Smooth muscle cell (in vitro differentiated cells): ENCODE results near the gene CADPS2. TPM values are rescaled to one million over a fixed set of nuclear protein-coding genes. Genes with fewer than 3 reads are reported as not detected.

Experiments
- DNase-seq: peaks from one replicate; lab custom pipeline; 2025; ENCODE audit not compliant: unreplicated experiment; lab: John Stamatoyannopoulos, UW
- H2AFZ ChIP-seq: fragments of 200-600 bp; sonication (generic); 2 replicates; pipeline ENCODE4 v1.6.0; 2016; ENCODE audit warnings: antibody characterized with exemption, low read depth, mild to moderate bottlenecking
- H3F3A ChIP-seq: fragments of 200-600 bp; sonication (generic); 2 replicates; pipeline ENCODE4 v1.6.0; 2017; ENCODE audit warnings: antibody characterized with exemption, low read depth
- H3K27ac ChIP-seq: fragments of 200-600 bp; sonication (generic); 2 replicates; pipeline ENCODE4 v1.5.1; 2016; ENCODE audit warnings: low read depth, mild to moderate bottlenecking
- H3K27me3 ChIP-seq: fragments of 200-600 bp; sonication (generic); 2 replicates; pipeline ENCODE4 v1.6.1; 2016; ENCODE audit warnings: low read depth, mild to moderate bottlenecking
- H3K36me3 ChIP-seq: fragments of 200-600 bp; sonication (generic); 2 replicates; pipeline ENCODE4 v1.5.1; 2016; ENCODE audit warnings: low read depth
- H3K4me1 ChIP-seq: fragments of 200-600 bp; sonication (generic); 2 replicates; pipeline ENCODE4 v1.5.1; 2016; ENCODE audit warnings: low read depth
- H3K4me2 ChIP-seq: fragments of 200-600 bp; sonication (generic); 2 replicates; pipeline ENCODE4 v1.6.0; 2016; ENCODE audit warnings: mild to moderate bottlenecking
- H3K4me3 ChIP-seq: fragments of 200-600 bp; sonication (generic); 2 replicates; pipeline ENCODE4 v1.5.1; 2016; ENCODE audit warnings: mild to moderate bottlenecking
- H3K79me2 ChIP-seq: fragments of 200-600 bp; sonication (generic); 2 replicates; pipeline ENCODE4 v1.6.0; 2016; ENCODE audit warnings: low read depth, mild to moderate bottlenecking
- H3K9ac ChIP-seq: fragments of 200-600 bp; sonication (generic); 2 replicates; pipeline ENCODE4 v1.6.0; 2016; ENCODE audit warnings: low read depth
- H3K9me3 ChIP-seq: fragments of 200-600 bp; sonication (generic); replicated peaks from 2 replicates; pipeline ENCODE4 v1.5.1; 2016; ENCODE audit warnings: low read depth
- H4K20me1 ChIP-seq: fragments of 200-600 bp; sonication (generic); 2 replicates; pipeline ENCODE4 v1.6.0; 2016; ENCODE audit warnings: low read depth
- WGBS: methylation state at CpG from one replicate; pipeline ENCODE4 v1.1.7; 2016; ENCODE audit warnings: low lambda C conversion rate; 5-methylcytosine and 5-hydroxymethylcytosine counted together
- polyA plus RNA-seq: library from polyadenylated mRNA; unstranded; fragments of >200 nt; fragmentation: Nextera tagmentation; extraction: Ambion mirVana; gene quantifications from 2 replicates; pipeline ENCODE4 v1.2.1, GENCODE V29; 2016
- total RNA-seq: library from RNA; depleted of rRNA; stranded (reverse); fragments of >200 nt; gene quantifications from 2 replicates; pipeline ENCODE4 v1.2.3, GENCODE V29; 2014
- TF ChIP-seq, protein P1 (sequence below): fragments of 200-600 bp; sonication (generic); IDR thresholded peaks from 2 replicates; pipeline ENCODE4 v1.5.1; 2017; ENCODE audit warnings: borderline replicate concordance, mild to moderate bottlenecking, antibody characterized with exemption; ENCODE audit not compliant: insufficient read depth, poor library complexity, severe bottlenecking

Gene CADPS2
- total and polyA plus RNA-seq, 2 experiments from 2014 or later = 8.5 to 15.6 TPM

DNA sequence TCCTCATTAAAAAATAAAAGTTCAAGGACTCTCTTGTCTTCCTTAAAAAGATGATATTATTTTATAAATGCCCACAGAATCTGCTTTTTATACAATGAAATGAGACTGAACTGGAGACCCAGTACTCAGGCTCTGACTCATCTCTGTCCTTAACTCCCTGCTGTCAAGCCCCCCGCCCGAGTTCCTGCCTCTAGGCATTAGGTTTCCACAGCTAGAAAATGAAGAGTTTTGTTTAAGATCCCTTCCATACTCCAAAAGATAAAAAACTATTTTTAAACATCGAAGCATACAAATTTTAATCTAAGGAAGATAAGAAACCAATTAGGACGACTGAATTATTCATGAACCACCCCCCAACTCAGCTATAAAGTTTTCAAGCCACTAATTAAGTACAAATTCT lies 484.0 kb downstream of the CADPS2 start:
- H3F3A ChIP-seq = no peaks in the 10 kb centered on the region
- H3K9ac ChIP-seq = no peak overlapping the region
- H2AFZ ChIP-seq = no peak overlapping the region
- no peak for DNase-seq
- WGBS = 15% methylated on average over 4 of the region's 4 CpGs
- H3K36me3 ChIP-seq = no peaks in the 10 kb centered on the region
- no peak overlapping the region for H3K4me3 ChIP-seq
- TF ChIP-seq, protein P1, sequence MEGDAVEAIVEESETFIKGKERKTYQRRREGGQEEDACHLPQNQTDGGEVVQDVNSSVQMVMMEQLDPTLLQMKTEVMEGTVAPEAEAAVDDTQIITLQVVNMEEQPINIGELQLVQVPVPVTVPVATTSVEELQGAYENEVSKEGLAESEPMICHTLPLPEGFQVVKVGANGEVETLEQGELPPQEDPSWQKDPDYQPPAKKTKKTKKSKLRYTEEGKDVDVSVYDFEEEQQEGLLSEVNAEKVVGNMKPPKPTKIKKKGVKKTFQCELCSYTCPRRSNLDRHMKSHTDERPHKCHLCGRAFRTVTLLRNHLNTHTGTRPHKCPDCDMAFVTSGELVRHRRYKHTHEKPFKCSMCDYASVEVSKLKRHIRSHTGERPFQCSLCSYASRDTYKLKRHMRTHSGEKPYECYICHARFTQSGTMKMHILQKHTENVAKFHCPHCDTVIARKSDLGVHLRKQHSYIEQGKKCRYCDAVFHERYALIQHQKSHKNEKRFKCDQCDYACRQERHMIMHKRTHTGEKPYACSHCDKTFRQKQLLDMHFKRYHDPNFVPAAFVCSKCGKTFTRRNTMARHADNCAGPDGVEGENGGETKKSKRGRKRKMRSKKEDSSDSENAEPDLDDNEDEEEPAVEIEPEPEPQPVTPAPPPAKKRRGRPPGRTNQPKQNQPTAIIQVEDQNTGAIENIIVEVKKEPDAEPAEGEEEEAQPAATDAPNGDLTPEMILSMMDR = no peak
- no peak overlapping the region for H3K4me2 ChIP-seq
- H3K27me3 ChIP-seq = no peaks in the 10 kb centered on the region
- H4K20me1 ChIP-seq = no peaks in the 10 kb centered on the region
- peaks cover 11% of the 10 kb centered on the region for H3K4me1 ChIP-seq
- no peaks in the 10 kb centered on the region for H3K9me3 ChIP-seq
- no peaks in the 10 kb centered on the region for H3K79me2 ChIP-seq
- no peak overlapping the region for H3K27ac ChIP-seq

DNA sequence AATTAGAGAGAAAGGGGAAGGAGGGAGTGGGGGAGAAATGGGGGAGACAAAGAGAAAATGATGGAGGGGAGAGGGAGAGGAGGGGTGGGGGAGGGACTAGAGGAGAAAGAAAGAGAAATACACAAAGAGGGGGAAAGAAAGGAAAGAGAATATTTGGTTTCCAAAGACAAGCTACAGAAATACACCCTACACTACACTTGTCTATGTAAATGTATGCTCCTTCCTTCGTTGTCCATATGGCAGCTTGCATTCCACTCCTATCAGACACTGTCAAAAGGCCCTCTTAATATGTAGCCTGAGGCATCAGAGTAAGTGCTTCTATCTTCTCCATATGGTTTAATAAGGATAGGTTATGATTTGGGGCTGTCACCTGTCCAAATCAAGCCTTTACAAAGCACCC lies 488.9 kb downstream of the CADPS2 start:
- H3K27ac ChIP-seq = no peak overlapping the region
- H3K9ac ChIP-seq = no peak overlapping the region
- H4K20me1 ChIP-seq = no peaks in the 10 kb centered on the region
- H3K9me3 ChIP-seq = no peaks in the 10 kb centered on the region
- no peaks in the 10 kb centered on the region for H3K36me3 ChIP-seq
- DNase-seq = no peak
- H3K4me1 ChIP-seq = peaks cover 10% of the 10 kb centered on the region
- no peak overlapping the region for H3K4me3 ChIP-seq
- H2AFZ ChIP-seq = no peak overlapping the region
- WGBS = 50% methylated on average over 1 of the region's 1 CpG
- no peaks in the 10 kb centered on the region for H3F3A ChIP-seq
- TF ChIP-seq, protein P1 = no peak
- no peak overlapping the region for H3K4me2 ChIP-seq
- H3K79me2 ChIP-seq = no peaks in the 10 kb centered on the region
- H3K27me3 ChIP-seq = no peaks in the 10 kb centered on the region

DNA sequence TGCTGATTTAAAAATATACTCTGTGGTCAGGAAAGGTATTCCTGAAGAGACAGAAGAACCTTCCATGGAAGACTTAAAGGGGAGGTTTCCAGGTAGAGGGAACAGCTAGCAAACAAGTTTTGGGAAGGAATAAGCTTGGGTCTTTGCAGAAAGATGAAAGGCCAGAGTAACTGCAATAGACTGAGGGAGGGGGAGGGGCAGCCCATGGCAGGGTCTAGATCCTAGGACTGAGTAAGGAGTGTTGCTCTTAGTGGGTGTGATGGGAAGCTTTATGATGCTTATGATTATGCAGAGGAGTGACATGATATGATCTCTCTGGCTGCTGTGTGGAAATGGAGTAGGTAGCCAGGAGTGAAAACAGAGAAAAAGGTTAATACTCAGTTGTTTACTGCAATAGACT lies 491.7 kb downstream of the CADPS2 start:
- DNase-seq = no peak
- Histone ChIP-seq H3K36me3 (no peaks in the 10 kb centered on the region), H3K4me1 (peaks cover 13% of the 10 kb centered on the region), H3K27ac (no peak overlapping the region), H3K9me3 (no peaks in the 10 kb centered on the region), H3K27me3 (no peaks in the 10 kb centered on the region), H4K20me1 (no peaks in the 10 kb centered on the region), H3K79me2 (no peaks in the 10 kb centered on the region), H2AFZ (no peak overlapping the region), H3K9ac (no peak overlapping the region), H3K4me3 (no peak overlapping the region), H3K4me2 (no peak overlapping the region), H3F3A (no peaks in the 10 kb centered on the region)
- TF ChIP-seq, protein P1 = no peak

DNA sequence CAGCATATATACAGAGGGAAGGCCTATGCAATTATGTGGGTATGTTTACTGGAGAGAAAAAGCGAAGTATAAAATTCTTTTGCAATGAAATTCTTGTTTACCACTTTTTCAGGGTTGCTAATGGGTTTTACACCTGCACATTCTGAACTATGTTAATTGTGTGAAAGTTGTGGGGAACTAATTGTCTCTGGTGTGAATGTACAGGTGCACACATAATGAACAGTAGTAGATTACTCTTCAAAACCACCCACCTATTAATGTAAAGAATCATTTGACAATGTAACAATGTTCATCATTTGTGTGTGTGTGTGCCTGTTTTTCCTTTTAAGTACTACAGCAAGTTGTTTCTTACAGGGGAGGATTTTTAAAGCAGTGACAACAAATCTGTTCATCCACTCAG lies 501.7 kb downstream of the CADPS2 start:
- TF ChIP-seq, protein P1 = no peak
- Histone ChIP-seq H3K4me2 (no peak overlapping the region), H3K27me3 (no peaks in the 10 kb centered on the region), H3K79me2 (no peaks in the 10 kb centered on the region), H4K20me1 (no peaks in the 10 kb centered on the region), H3K36me3 (no peaks in the 10 kb centered on the region), H3K4me1 (peaks cover 33% of the 10 kb centered on the region), H3K9ac (no peak overlapping the region), H3K9me3 (no peaks in the 10 kb centered on the region), H3K27ac (no peak overlapping the region), H2AFZ (no peak overlapping the region), H3K4me3 (no peak overlapping the region), H3F3A (no peaks in the 10 kb centered on the region)
- 68% methylated on average over 1 of the region's 1 CpG for WGBS
- DNase-seq = no peak
